MM.1S (cell line): ENCODE measurements around the gene SIX3.

Experiments
- DNase-seq: peaks from one replicate; pipeline ENCODE4 v3.0.0-alpha.2; 2015
- H2AFZ ChIP-seq: fragments of 300-600 bp; sonication (generic); 2 replicates; pipeline ENCODE4 v1.6.0; 2016; ENCODE audit warnings: antibody characterized with exemption, low read length
- H3F3A ChIP-seq: fragments of 300-600 bp; sonication (generic); 2 replicates; pipeline ENCODE4 v1.6.1; 2016; ENCODE audit warnings: mild to moderate bottlenecking, antibody characterized with exemption, low read length, moderate library complexity, mixed read lengths; ENCODE audit not compliant: insufficient read depth
- H3K27ac ChIP-seq: fragments of 300-600 bp; sonication (generic); 2 replicates; pipeline ENCODE4 v1.5.1; 2016; ENCODE audit warnings: mild to moderate bottlenecking, low read length
- H3K27me3 ChIP-seq: fragments of 300-600 bp; sonication (generic); replicated peaks from 2 replicates; pipeline ENCODE4 v1.6.0; 2016; ENCODE audit warnings: low read length; ENCODE audit not compliant: insufficient read depth
- H3K36me3 ChIP-seq: fragments of 300-600 bp; sonication (generic); replicated peaks from 2 replicates; pipeline ENCODE4 v1.6.1; 2016; ENCODE audit warnings: mild to moderate bottlenecking, low read length, mixed read lengths; ENCODE audit not compliant: insufficient read depth
- H3K4me1 ChIP-seq: fragments of 300-600 bp; sonication (generic); 2 replicates; pipeline ENCODE4 v1.6.1; 2016; ENCODE audit warnings: low read length, mixed read lengths
- H3K4me2 ChIP-seq: fragments of 300-600 bp; sonication (generic); 2 replicates; pipeline ENCODE4 v1.6.0; 2016; ENCODE audit warnings: low read depth, low read length
- H3K4me3 ChIP-seq: fragments of 300-600 bp; sonication (generic); 2 replicates; pipeline ENCODE4 v1.5.1; 2016; ENCODE audit warnings: low read length, mixed read lengths
- H3K79me2 ChIP-seq: fragments of 300-600 bp; sonication (generic); 2 replicates; pipeline ENCODE4 v1.6.1; 2016; ENCODE audit warnings: mixed run types, low read length, mixed read lengths
- H3K9ac ChIP-seq: fragments of 300-600 bp; sonication (generic); 2 replicates; pipeline ENCODE4 v1.6.1; 2016; ENCODE audit warnings: low read length, mixed read lengths
- H3K9me2 ChIP-seq: fragments of 300-600 bp; sonication (generic); replicated peaks from 2 replicates; pipeline ENCODE4 v1.6.1; 2016; ENCODE audit warnings: mild to moderate bottlenecking, low read length, mixed read lengths; ENCODE audit not compliant: insufficient read depth
- H3K9me3 ChIP-seq: fragments of 300-600 bp; sonication (generic); replicated peaks from 2 replicates; pipeline ENCODE4 v1.6.1; 2016; ENCODE audit warnings: mild to moderate bottlenecking, low read length, mixed read lengths; ENCODE audit not compliant: insufficient read depth
- H4K20me1 ChIP-seq: fragments of 300-600 bp; sonication (generic); 2 replicates; pipeline ENCODE4 v1.6.1; 2016; ENCODE audit warnings: mild to moderate bottlenecking, low read length, moderate library complexity, mixed read lengths; ENCODE audit not compliant: insufficient read depth
- CTCF ChIP-seq: fragments of 300-600 bp; sonication (generic); IDR thresholded peaks from 2 replicates; pipeline ENCODE4 v1.5.1; 2016; ENCODE audit warnings: antibody characterized with exemption, low read length, mixed read lengths
- EZH2 ChIP-seq: fragments of 300-600 bp; sonication (generic); optimal IDR thresholded peaks from 2 replicates; pipeline ENCODE3; 2017; ENCODE audit warnings: low read depth, mild to moderate bottlenecking, antibody characterized with exemption, low read length, mixed read lengths
- EZH2phosphoT487 ChIP-seq: fragments of 300-600 bp; sonication (generic); IDR thresholded peaks from 2 replicates; pipeline ENCODE4 v1.6.1; 2018; ENCODE audit warnings: antibody characterized with exemption, low read length

The SIX3 gene

GRCh38 chr2:44906972-44907371, 34.5 kb upstream of the SIX3 start:
- Histone ChIP-seq H3K9me3 (no peaks in the 10 kb centered on the region), H3K4me1 (no peaks in the 10 kb centered on the region), H3K79me2 (no peaks in the 10 kb centered on the region), H3K9me2 (no peaks in the 10 kb centered on the region), H3K4me2 (no peak overlapping the region), H3F3A (no peaks in the 10 kb centered on the region), H3K36me3 (no peaks in the 10 kb centered on the region), H2AFZ (no peak overlapping the region), H3K27me3 (no peaks in the 10 kb centered on the region), H3K9ac (no peak overlapping the region), H4K20me1 (no peaks in the 10 kb centered on the region), H3K27ac (no peak overlapping the region), H3K4me3 (no peak overlapping the region)
- no peak for DNase-seq
- TF ChIP-seq CTCF = no peak
- no peak for TF ChIP-seq EZH2
- TF ChIP-seq EZH2phosphoT487 = no peak

- H2AFZ ChIP-seq = no peak overlapping the region
- no peaks in the 10 kb centered on the region for H3K4me1 ChIP-seq
- no peaks in the 10 kb centered on the region for H3F3A ChIP-seq
- no peaks in the 10 kb centered on the region for H3K27me3 ChIP-seq
- H4K20me1 ChIP-seq = no peaks in the 10 kb centered on the region
- H3K36me3 ChIP-seq = no peaks in the 10 kb centered on the region
- TF ChIP-seq CTCF (no peak), EZH2 (no peak), EZH2phosphoT487 (no peak)
- H3K4me2 ChIP-seq = no peak overlapping the region
- no peak overlapping the region for H3K27ac ChIP-seq
- no peaks in the 10 kb centered on the region for H3K9me2 ChIP-seq
- H3K9ac ChIP-seq = no peak overlapping the region
- H3K79me2 ChIP-seq = no peaks in the 10 kb centered on the region
- no peaks in the 10 kb centered on the region for H3K9me3 ChIP-seq
- H3K4me3 ChIP-seq = no peak overlapping the region
- DNase-seq = no peak
Measured at GRCh38 chr2:44909831-44910230, 31.7 kb upstream of the SIX3 start.

GRCh38 chr2:44912660-44913059, 28.8 kb upstream of the SIX3 start:
- Histone ChIP-seq H3K27ac (no peak overlapping the region), H3K9me3 (no peaks in the 10 kb centered on the region), H3K9me2 (no peaks in the 10 kb centered on the region), H3K79me2 (no peaks in the 10 kb centered on the region), H3K4me3 (no peak overlapping the region), H3K4me2 (no peak overlapping the region), H3F3A (no peaks in the 10 kb centered on the region), H3K9ac (no peak overlapping the region), H2AFZ (no peak overlapping the region), H3K27me3 (no peaks in the 10 kb centered on the region), H3K36me3 (no peaks in the 10 kb centered on the region), H4K20me1 (no peaks in the 10 kb centered on the region), H3K4me1 (no peaks in the 10 kb centered on the region)
- no peak for DNase-seq
- TF ChIP-seq EZH2phosphoT487 (no peak), CTCF (no peak), EZH2 (no peak)
